B cell (primary cell): ENCODE measurements around the gene PI4K2B. TPM values are rescaled to one million over a fixed set of nuclear protein-coding genes. Genes with fewer than 3 reads are reported as not detected.

Source experiments
- ATAC-seq: fragments of 200-7000 bp; cut with Tn5 transposase; one replicate; pipeline ENCODE4 v1.10.0; 2021; ENCODE audit warnings: low read depth, mild to moderate bottlenecking, moderate number of reproducible peaks, moderate library complexity
- CTCF ChIA-PET: fragments of 350-600 bp; sonication (Branson Sonifier 250); formaldehyde crosslinking; loops from one replicate; lab custom pipeline; 2021; ENCODE audit warnings: antibody characterized with exemption, inconsistent platforms; lab: Charles Lee
- POLR2A ChIA-PET: fragments of 350-600 bp; sonication (Branson Sonifier 250); formaldehyde crosslinking; loops from one replicate; lab custom pipeline; 2021; ENCODE audit warnings: antibody characterized with exemption; lab: Charles Lee
- DNase-seq: peaks from one replicate; pipeline ENCODE4 v3.0.0; 2013
- H2AFZ ChIP-seq: 2 replicates; pipeline ENCODE4 v1.6.1; 2012; ENCODE audit warnings: mild to moderate bottlenecking, low read depth, low read length; ENCODE audit not compliant: insufficient read depth, poor library complexity, severe bottlenecking
- H3K27ac ChIP-seq, 2 donors: 1 replicate in 1 of 2; 2 replicates in 1 of 2; pipeline ENCODE4 v1.5.1; 2012 to 2013; ENCODE audit warnings: low read length in 2 of 2, mild to moderate bottlenecking in 2 of 2, moderate library complexity in 1 of 2
- H3K27me3 ChIP-seq, 4 experiments: fragments of 200-600 bp in 1 of 4; sonication (generic) in 1 of 4; replicated peaks in 1 of 4; 1 replicate in 2 of 4; 2 replicates in 2 of 4; pipeline versions ENCODE4 v1.6.1 to v1.7.0; 2013 to 2016; ENCODE audit warnings: low read length in 3 of 4, mild to moderate bottlenecking in 2 of 4, mixed read lengths in 1 of 4, moderate library complexity in 1 of 4; ENCODE audit not compliant: insufficient read depth in 4 of 4, control insufficient read depth in 3 of 4; ENCODE audit errors: control extremely low read depth in 1 of 4
- H3K36me3 ChIP-seq, 2 experiments: replicated peaks in 1 of 2; 1 replicate in 1 of 2; 2 replicates in 1 of 2; pipeline versions ENCODE4 v1.6.1 to v1.7.1; 2013; ENCODE audit warnings: low read length in 1 of 2; ENCODE audit not compliant: insufficient read depth in 2 of 2, control insufficient read depth in 1 of 2; ENCODE audit errors: control extremely low read depth in 1 of 2, extremely low read depth in 1 of 2
- H3K4me1 ChIP-seq, 2 donors: fragments of 200-600 bp in 1 of 2; sonication (generic) in 1 of 2; 1 replicate in 1 of 2; 2 replicates in 1 of 2; pipeline versions ENCODE4 v1.5.1 to v1.6.1; 2013 to 2017; ENCODE audit warnings: low read length in 2 of 2; ENCODE audit not compliant: control insufficient read depth in 2 of 2, insufficient read depth in 2 of 2
- H3K4me2 ChIP-seq: replicated peaks from 2 replicates; pipeline ENCODE3; 2012; ENCODE audit warnings: mild to moderate bottlenecking, low read depth, low read length; ENCODE audit not compliant: poor library complexity, severe bottlenecking
- H3K4me3 ChIP-seq, 5 experiments: fragments of 200-600 bp in 1 of 5; sonication (generic) in 1 of 5; 1 replicate in 3 of 5; 2 replicates in 2 of 5; pipeline versions ENCODE4 v1.5.1 to v1.7.0; 2011 to 2016; ENCODE audit warnings: low read length in 4 of 5, mild to moderate bottlenecking in 4 of 5, low read depth in 2 of 5, control low read depth in 1 of 5, moderate library complexity in 1 of 5; ENCODE audit not compliant: insufficient read depth in 1 of 5; ENCODE audit errors: control extremely low read depth in 1 of 5, extremely low read depth in 1 of 5
- H3K79me2 ChIP-seq: fragments of 200-600 bp; sonication (generic); one replicate; pipeline ENCODE4 v1.6.0; 2016; ENCODE audit warnings: low read length; ENCODE audit not compliant: control insufficient read depth, insufficient read depth
- H3K9ac ChIP-seq: fragments of 200-600 bp; sonication (generic); 2 replicates; pipeline ENCODE4 v1.6.1; 2017; ENCODE audit warnings: mild to moderate bottlenecking, low read length, moderate library complexity
- H3K9me3 ChIP-seq, 3 donors: one replicate each; pipeline versions ENCODE4 v1.6.1 to v1.7.1; 2013; ENCODE audit warnings: low read length in 2 of 3; ENCODE audit not compliant: control insufficient read depth in 2 of 3, insufficient read depth in 1 of 3; ENCODE audit errors: control extremely low read depth in 1 of 3
- H4K20me1 ChIP-seq: 2 replicates; pipeline ENCODE4 v1.6.0; 2012; ENCODE audit warnings: mild to moderate bottlenecking, low read length; ENCODE audit not compliant: insufficient read depth, control insufficient read depth, poor library complexity, severe bottlenecking
- H3K27ac Mint-ChIP-seq: one replicate; pipeline ENCODE4 v1.8.0; 2021; ENCODE audit warnings: mixed read lengths
- H3K27me3 Mint-ChIP-seq: one replicate; pipeline ENCODE4 v1.8.0; 2021; ENCODE audit warnings: mixed read lengths
- H3K4me1 Mint-ChIP-seq: one replicate; pipeline ENCODE4 v1.8.0; 2021; ENCODE audit warnings: mixed read lengths
- H3K4me3 Mint-ChIP-seq: one replicate; pipeline ENCODE4 v1.8.0; 2021; ENCODE audit warnings: mixed read lengths
- H3K9me3 Mint-ChIP-seq: one replicate; pipeline ENCODE4 v1.8.0; 2022; ENCODE audit warnings: mixed read lengths; ENCODE audit not compliant: insufficient read depth
- CTCF ChIP-seq: fragments of 200-600 bp; IDR thresholded peaks from one replicate; pipeline ENCODE4 v1.8.0; 2022; ENCODE audit warnings: antibody characterized with exemption, mild to moderate bottlenecking
- EZH2 ChIP-seq: IDR thresholded peaks from 2 replicates; pipeline ENCODE4 v1.6.1; 2012; ENCODE audit warnings: borderline replicate concordance, low read depth, mild to moderate bottlenecking, moderate library complexity, low read length; ENCODE audit not compliant: insufficient read depth, poor library complexity, severe bottlenecking
- WGBS: methylation state at CpG from one replicate; pipeline ENCODE4 v1.1.5; 2013; ENCODE audit warnings: missing lambda C conversion rate; ENCODE audit not compliant: insufficient coverage; 5-methylcytosine and 5-hydroxymethylcytosine counted together
- intact Hi-C: fragments of 100-400 bp; cut with micrococcal nuclease; formaldehyde crosslinking; loops from one replicate; pipeline ENCODE4 v1.10.0; 2022
- polyA plus RNA-seq: library from polyadenylated mRNA; depleted of rRNA; stranded (reverse); fragments of >200 nt; gene quantifications from 2 replicates; pipeline ENCODE4 v1.2.3, GENCODE V29; 2012
- total RNA-seq, 2 donors: library from RNA; stranded (reverse); fragments of 120-200 nt in 1 of 2; gene quantifications; 1 replicate in 1 of 2; 2 replicates in 1 of 2; pipeline versions ENCODE4 v1.2.3 to v1.2.4, GENCODE V29; 2013 to 2022

The PI4K2B gene
- total and polyA plus RNA-seq, 2 donors (not counting 1 experiment from before 2014, with no cell fraction given): 3.8 to 13.7 TPM

GRCh38 chr4:25236971-25237370 is 3.1 kb downstream of the PI4K2B start:
- Histone ChIP-seq H4K20me1 (peaks cover 14% of the 10 kb centered on the region), H3K36me3 (no peaks in the 10 kb centered on the region), H2AFZ (no peak overlapping the region), H3K9me3 (peaks cover 0 to 10% (median 0%) of the 10 kb centered on the region in 3 donors), H3K27me3 (no peaks in the 10 kb centered on the region), H3K79me2 (peaks cover 55% of the 10 kb centered on the region), H3K4me2 (peak overlapping the region; percentile 29), H3K4me3 (peak overlapping the region in 1 of 5 experiments; percentile 3), H3K4me1 (peaks cover 37 to 38% of the 10 kb centered on the region in 2 donors), H3K27ac (no peak overlapping the region), H3K9ac (no peak overlapping the region)
- CTCF ChIA-PET: interaction anchor here (1.1 kb wide), 1 partner anchor 76 kb away, joined by 5 read pairs; the partner anchor contains the start of gene SEPSECS
- no peaks in the 10 kb centered on the region for H3K27me3 Mint-ChIP-seq
- DNase-seq (no peak), ATAC-seq (no peak)
- no peak overlapping the region for H3K4me3 Mint-ChIP-seq
- no peaks in the 10 kb centered on the region for H3K9me3 Mint-ChIP-seq
- H3K4me1 Mint-ChIP-seq: peaks cover 59% of the 10 kb centered on the region
- TF ChIP-seq EZH2 (no peak), CTCF (no peak)
- POLR2A ChIA-PET: interaction anchor here (1.2 to 1.5 kb wide), 2 partner anchors 12 to 77 kb away, joined by 3 to 4 read pairs; partner anchors contain the start of gene SEPSECS
- no peak overlapping the region for H3K27ac Mint-ChIP-seq
- intact Hi-C loops: loop anchor here (10.0 kb wide), 1 partner anchor 1758 kb away; no protein-coding TSS in a partner anchor
- WGBS: no CpG with 5 or more reads among the region's 2 CpGs

DNA sequence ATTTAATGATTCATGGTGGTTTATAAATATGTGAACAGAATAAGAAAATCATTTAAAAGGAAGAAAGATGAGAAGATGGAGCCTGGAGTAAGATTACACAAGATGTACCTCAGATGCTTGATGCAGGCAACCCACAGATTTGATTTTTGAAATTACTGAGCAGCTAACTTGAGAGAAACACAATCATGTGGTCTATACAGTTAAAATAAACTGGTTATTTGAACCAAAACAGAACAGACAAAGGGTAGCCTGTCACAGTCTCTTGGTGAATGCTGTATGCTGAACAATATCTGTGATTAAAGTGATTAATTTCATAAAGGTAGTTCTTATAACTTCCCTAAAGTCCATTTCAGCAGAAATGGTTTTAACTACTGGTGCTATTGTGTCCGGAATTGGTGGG is 4.2 kb downstream of the PI4K2B start:
- CTCF ChIA-PET: no interaction called here

More for the DNA sequence above, 4.2 kb downstream of the PI4K2B start:
- POLR2A ChIA-PET: interaction anchor here (1.2 to 1.5 kb wide), 2 partner anchors 13 to 78 kb away, joined by 3 to 4 read pairs; partner anchors contain the start of gene SEPSECS
- peaks cover 14% of the 10 kb centered on the region for H4K20me1 ChIP-seq
- no peak for DNase-seq
- peaks cover 63% of the 10 kb centered on the region for H3K79me2 ChIP-seq
- no peak overlapping the region for H3K9ac ChIP-seq
- no peaks in the 10 kb centered on the region for H3K9me3 Mint-ChIP-seq
- H3K4me2 ChIP-seq: no peak overlapping the region
- H3K27ac Mint-ChIP-seq: peak overlapping the region; percentile 56
- H2AFZ ChIP-seq: no peak overlapping the region
- H3K9me3 ChIP-seq: peaks cover 0 to 6% (median 0%) of the 10 kb centered on the region in 3 donors
- 88% methylated on average over 1 of the region's 1 CpG for WGBS
- no peaks in the 10 kb centered on the region for H3K36me3 ChIP-seq
- intact Hi-C loops: loop anchor here (10.0 kb wide), 1 partner anchor 1757 kb away; no protein-coding TSS in a partner anchor
- no peak for ATAC-seq
- H3K27me3 Mint-ChIP-seq: no peaks in the 10 kb centered on the region
- peaks cover 56% of the 10 kb centered on the region for H3K4me1 Mint-ChIP-seq
- H3K27me3 ChIP-seq: no peaks in the 10 kb centered on the region
- H3K4me3 Mint-ChIP-seq: no peak overlapping the region
- TF ChIP-seq EZH2: no peak
- no peak for TF ChIP-seq CTCF
- H3K4me1 ChIP-seq: peaks cover 33 to 37% of the 10 kb centered on the region in 2 donors
- no peak overlapping the region for H3K4me3 ChIP-seq
- H3K27ac ChIP-seq: no peak overlapping the region
